HG03439 (cell line): ENCODE measurements around the gene CITED4.

Experiments used
- ATAC-seq: cut with Tn5 transposase; IDR thresholded peaks from one replicate; pipeline ENCODE4 v1.9.1; 2021; ENCODE audit warnings: mild to moderate bottlenecking, moderate library complexity; ENCODE audit not compliant: unreplicated experiment

The CITED4 gene

DNA sequence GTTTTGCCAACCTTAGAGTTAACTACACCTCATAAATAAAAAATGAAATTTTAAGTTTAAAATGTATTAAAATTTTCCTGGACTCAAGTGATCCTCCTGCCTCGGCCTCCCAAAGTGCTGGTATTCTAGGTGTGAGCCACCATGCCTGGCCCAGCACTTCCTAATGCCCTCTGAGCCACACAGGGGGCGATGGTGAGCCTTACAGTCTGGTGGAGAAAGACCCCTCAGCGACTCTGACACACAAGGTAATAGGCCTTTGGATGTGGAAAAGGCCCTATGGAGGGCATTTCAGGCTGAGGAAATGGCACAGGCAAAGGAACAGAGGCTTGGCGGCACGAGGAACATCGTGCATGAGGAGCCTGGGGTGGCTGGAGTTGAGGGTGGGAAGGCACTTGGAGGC is 6.7 kb downstream of the CITED4 start:
- ATAC-seq, result no peak

GRCh38 chr1:40853885-40854170 is 8.3 kb downstream of the CITED4 start:
- no peak for ATAC-seq

- ATAC-seq, result no peak
Observed at GRCh38 chr1:40853113-40853884, 8.9 kb downstream of the CITED4 start.

DNA sequence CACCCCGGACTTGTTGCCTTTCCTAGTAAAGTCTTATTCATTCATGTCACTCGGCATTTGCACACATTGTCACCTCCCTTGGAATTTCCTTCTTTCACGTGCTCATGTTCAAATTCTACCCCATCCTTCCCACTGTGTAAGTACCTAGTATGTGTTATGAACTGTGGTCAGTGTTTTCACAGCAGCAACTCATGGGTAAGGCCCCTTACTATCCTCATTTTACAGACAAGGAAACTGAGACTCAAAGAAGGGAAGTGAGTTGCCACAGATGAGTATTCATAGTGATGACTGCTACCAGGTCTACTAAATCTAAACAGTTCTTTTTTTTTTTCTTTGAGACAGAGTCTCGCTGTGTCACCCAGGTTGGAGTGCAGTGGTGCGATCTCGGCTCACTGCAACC is 10.5 kb downstream of the CITED4 start:
- ATAC-seq, result no peak

- no peak for ATAC-seq
Observed at GRCh38 chr1:40849801-40850592, 12.2 kb downstream of the CITED4 start.

GRCh38 chr1:40848530-40849189 is 13.5 kb downstream of the CITED4 start:
- no peak for ATAC-seq

GRCh38 chr1:40847023-40847745 is 15.0 kb downstream of the CITED4 start:
- ATAC-seq, result no peak

- no peak for ATAC-seq
Observed at GRCh38 chr1:40845895-40846294, 16.3 kb downstream of the CITED4 start.

GRCh38 chr1:40844887-40845878 is 17.0 kb downstream of the CITED4 start:
- ATAC-seq, result no peak

DNA sequence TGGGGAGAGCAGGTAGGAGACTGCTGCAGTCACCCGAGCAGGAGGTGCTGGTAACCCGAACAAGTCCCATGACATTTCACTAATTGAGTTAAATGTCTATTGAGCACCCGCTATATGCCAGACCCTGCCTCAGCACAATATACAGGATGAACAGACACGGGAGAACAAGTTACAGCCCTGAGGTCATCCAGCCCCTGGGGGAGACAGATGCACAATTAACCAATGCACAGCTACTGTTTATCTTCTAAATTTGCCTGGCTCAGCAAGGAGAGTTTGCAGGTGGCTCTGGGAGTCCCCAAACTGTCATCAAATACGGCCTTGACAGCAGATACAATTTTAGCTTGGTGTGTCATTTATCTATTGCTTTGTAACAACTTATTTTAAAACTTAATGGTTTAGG is 18.1 kb downstream of the CITED4 start:
- ATAC-seq, result no peak

DNA sequence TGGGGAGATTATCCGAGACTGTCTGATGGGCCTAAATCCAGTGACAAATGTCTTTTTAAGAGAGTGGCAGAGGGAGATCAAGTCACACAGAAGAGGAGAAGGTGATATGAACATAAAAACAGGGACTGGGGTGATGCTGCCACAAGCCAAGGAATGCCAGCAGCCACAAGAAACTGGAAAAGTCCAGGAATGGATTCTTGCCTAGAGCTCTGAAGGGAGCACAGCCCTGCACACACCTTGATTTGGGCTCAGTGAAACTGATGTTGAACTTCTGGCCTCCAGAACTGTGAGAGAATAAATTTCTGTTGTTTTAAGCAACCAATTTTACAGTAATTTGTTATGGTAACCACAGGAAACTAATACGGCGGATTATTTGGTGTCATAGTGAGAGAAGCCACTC is 19.5 kb downstream of the CITED4 start:
- ATAC-seq, result no peak

- no peak for ATAC-seq
Observed at GRCh38 chr1:40842207-40842606, 20.0 kb downstream of the CITED4 start.

- no peak for ATAC-seq
Observed at GRCh38 chr1:40841602-40842001, 20.6 kb downstream of the CITED4 start.

GRCh38 chr1:40840526-40841323 is 21.4 kb downstream of the CITED4 start:
- ATAC-seq, result no peak

- no peak for ATAC-seq
Observed at GRCh38 chr1:40839943-40840335, 22.2 kb downstream of the CITED4 start.

DNA sequence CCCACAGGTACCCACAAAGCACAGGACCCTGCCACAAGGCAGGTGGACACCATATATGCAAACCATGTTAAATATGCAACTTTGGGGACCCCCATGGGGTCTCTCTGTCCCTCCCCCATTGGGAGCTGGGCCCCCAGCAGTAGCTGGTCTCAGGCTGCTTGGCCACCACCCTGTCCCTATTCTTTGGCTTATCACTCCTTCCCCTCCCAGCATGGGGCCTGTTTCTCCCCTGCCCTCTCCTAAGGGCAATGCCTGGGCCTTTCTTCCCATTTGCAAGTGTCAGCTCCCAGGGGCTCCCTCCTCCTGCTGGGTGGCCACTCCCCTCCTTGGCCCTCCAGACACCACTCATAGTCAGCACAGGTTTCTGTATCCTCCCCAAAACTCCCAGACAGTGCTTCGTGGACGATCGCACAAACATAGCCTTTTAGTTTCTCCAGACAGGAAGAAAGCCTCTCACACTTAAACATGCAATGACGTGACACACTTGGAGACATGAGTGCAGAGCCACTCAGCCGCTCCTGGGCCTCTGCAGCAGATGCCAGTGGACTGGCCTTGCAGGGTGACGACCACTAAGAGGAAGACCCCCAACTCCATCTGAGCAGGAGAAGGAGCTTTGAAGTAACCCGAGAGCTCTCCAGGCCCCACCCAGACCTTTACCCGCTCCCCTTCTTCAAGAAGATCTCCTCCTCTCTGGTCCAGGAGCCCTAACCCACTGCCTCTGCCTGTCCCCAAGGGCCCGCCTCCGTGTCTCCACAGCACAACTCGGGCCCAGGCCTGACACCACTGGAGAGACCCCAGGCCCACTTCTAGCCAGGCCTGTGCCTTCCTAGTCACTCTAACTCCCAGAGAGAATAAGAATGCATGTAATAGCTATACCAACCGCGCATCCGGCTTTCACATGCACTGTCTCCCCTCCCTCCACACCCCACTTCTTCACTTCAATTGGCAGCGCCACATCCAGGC is 22.9 kb downstream of the CITED4 start:
- ATAC-seq, result no peak

DNA sequence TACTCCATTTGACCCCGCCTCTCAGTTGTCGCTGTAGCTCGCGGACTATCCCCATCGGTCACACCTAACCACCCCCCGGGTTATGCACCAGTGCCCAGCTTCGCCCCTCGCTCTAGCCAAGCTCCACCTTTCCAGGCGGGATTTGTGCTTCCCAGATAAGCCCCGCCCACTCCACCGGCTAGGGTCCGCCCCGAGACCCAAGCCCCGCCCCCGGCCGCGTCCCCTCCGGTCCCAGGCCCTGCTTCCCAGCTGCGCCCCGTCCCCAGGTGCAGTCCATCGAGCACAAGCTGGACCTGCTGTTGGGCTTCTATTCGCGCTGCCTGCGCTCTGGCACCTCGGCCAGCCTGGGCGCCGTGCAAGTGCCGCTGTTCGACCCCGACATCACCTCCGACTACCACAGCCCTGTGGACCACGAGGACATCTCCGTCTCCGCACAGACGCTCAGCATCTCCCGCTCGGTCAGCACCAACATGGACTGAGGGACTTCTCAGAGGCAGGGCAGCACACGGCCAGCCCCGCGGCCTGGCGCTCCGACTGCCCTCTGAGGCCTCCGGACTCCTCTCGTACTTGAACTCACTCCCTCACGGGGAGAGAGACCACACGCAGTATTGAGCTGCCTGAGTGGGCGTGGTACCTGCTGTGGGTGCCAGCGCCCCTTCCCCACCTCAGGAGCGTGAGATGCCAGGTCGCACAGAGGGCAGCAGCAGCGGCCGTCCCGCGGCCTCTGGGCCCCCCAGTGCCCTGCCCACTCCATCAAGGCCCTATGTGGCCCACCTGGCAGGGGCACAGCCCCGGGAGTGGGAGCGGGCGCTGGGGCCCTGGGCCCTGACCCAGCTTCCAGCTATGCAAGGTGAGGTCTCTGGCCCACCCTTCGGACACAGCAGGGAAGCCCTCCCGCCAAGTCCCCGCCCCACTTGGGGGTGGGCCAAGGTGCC is 23.9 kb downstream of the CITED4 start:
- ATAC-seq, result no peak
